CD8-positive, alpha-beta memory T cell (primary cell): ENCODE measurements around the gene GCNA. TPM values are rescaled to one million over a fixed set of nuclear protein-coding genes. Genes with fewer than 3 reads are reported as not detected.

Experiments
- CTCF ChIA-PET: fragments of 350-600 bp; sonication (Branson Sonifier 250); formaldehyde crosslinking; loops from one replicate; lab custom pipeline; 2021; ENCODE audit warnings: antibody characterized with exemption; lab: Charles Lee
- POLR2A ChIA-PET: fragments of 350-600 bp; sonication (Branson Sonifier 250); formaldehyde crosslinking; loops from one replicate; lab custom pipeline; 2021; ENCODE audit warnings: antibody characterized with exemption; lab: Charles Lee
- DNase-seq, 5 donors: peaks; one replicate each; pipeline versions ENCODE4 v3.0.0 to v3.0.0-alpha.2; 2020 to 2022; ENCODE audit warnings: mixed read lengths in 1 of 5
- H3K27ac ChIP-seq: one replicate; pipeline ENCODE4 v1.7.0; 2013; ENCODE audit warnings: low read depth, mild to moderate bottlenecking, low read length, moderate library complexity
- H3K27me3 ChIP-seq: 2 replicates; pipeline ENCODE4 v1.7.0; 2013; ENCODE audit warnings: low read length, mild to moderate bottlenecking; ENCODE audit not compliant: insufficient read depth, poor library complexity, severe bottlenecking
- H3K36me3 ChIP-seq: 2 replicates; pipeline ENCODE4 v1.7.0; 2013; ENCODE audit warnings: mild to moderate bottlenecking, low read length, moderate library complexity; ENCODE audit not compliant: insufficient read depth
- H3K4me1 ChIP-seq: 2 replicates; pipeline ENCODE4 v1.7.0; 2013; ENCODE audit warnings: mild to moderate bottlenecking, low read length, moderate library complexity; ENCODE audit not compliant: insufficient read depth
- H3K4me3 ChIP-seq: 2 replicates; pipeline ENCODE4 v1.7.0; 2013; ENCODE audit warnings: mild to moderate bottlenecking, low read length
- H3K9me3 ChIP-seq: 2 replicates; pipeline ENCODE4 v1.7.0; 2013; ENCODE audit warnings: mild to moderate bottlenecking, low read length
- H3K27ac Mint-ChIP-seq, 8 donors: one replicate each; pipeline ENCODE4 v1.8.0; 2020 to 2021; ENCODE audit warnings: mixed read lengths in 8 of 8, mild to moderate bottlenecking in 6 of 8, inconsistent platforms in 3 of 8, moderate library complexity in 3 of 8
- H3K27me3 Mint-ChIP-seq, 2 donors: one replicate each; pipeline ENCODE4 v1.8.0; 2020 to 2021; ENCODE audit warnings: mixed read lengths in 2 of 2, mild to moderate bottlenecking in 1 of 2, moderate library complexity in 1 of 2
- H3K36me3 Mint-ChIP-seq, 3 donors: one replicate each; pipeline ENCODE4 v1.8.0; 2020 to 2021; ENCODE audit warnings: mixed read lengths in 3 of 3, inconsistent platforms in 1 of 3, mild to moderate bottlenecking in 1 of 3
- H3K4me1 Mint-ChIP-seq, 3 donors: one replicate each; pipeline ENCODE4 v1.8.0; 2020 to 2021; ENCODE audit warnings: mixed read lengths in 3 of 3, inconsistent platforms in 1 of 3, mild to moderate bottlenecking in 1 of 3
- H3K4me3 Mint-ChIP-seq, 7 donors: one replicate each; pipeline ENCODE4 v1.8.0; 2020 to 2021; ENCODE audit warnings: mixed read lengths in 7 of 7, mild to moderate bottlenecking in 6 of 7, moderate library complexity in 4 of 7, inconsistent platforms in 2 of 7
- H3K9me3 Mint-ChIP-seq, 5 donors: one replicate each; pipeline ENCODE4 v1.8.0; 2020 to 2022; ENCODE audit warnings: mixed read lengths in 5 of 5, mild to moderate bottlenecking in 3 of 5, moderate library complexity in 2 of 5, inconsistent platforms in 1 of 5
- polyA plus RNA-seq: library from polyadenylated mRNA; unstranded; fragments of 300-500 nt; fragmentation: Illumina TruSeq; gene quantifications from one replicate; pipeline ENCODE4 v1.2.3, GENCODE V29; 2021
- total RNA-seq, 2 experiments: library from RNA; stranded (reverse); gene quantifications; one replicate each; pipeline ENCODE4 v1.2.3, GENCODE V29; 2021

Gene GCNA
- total and polyA plus RNA-seq, 3 experiments from 2014 or later = 0.67 to 4.2 (median 3.9) TPM

- no peaks in the 10 kb centered on the region for H3K36me3 Mint-ChIP-seq
- H3K9me3 Mint-ChIP-seq = no peaks in the 10 kb centered on the region
- POLR2A ChIA-PET = no interaction called here
- peak overlapping the region in 1 of 8 donors; percentile 92 for H3K27ac Mint-ChIP-seq
- Histone ChIP-seq H3K27ac (no peak overlapping the region), H3K4me3 (no peak overlapping the region), H3K9me3 (no peaks in the 10 kb centered on the region), H3K4me1 (peaks cover 20% of the 10 kb centered on the region), H3K27me3 (no peaks in the 10 kb centered on the region), H3K36me3 (no peaks in the 10 kb centered on the region)
- H3K4me3 Mint-ChIP-seq = no peak overlapping the region
- peaks cover 27 to 35% (median 31%) of the 10 kb centered on the region in 3 donors for H3K4me1 Mint-ChIP-seq
- H3K27me3 Mint-ChIP-seq = peaks cover 0 to 2% of the 10 kb centered on the region in 2 donors
- CTCF ChIA-PET = interaction anchor here (0.6 to 1.3 kb wide), 2 partner anchors 24 to 45 kb away, joined by 3 read pairs; no protein-coding TSS in a partner anchor
- no peak for DNase-seq
Observed at GRCh38 chrX:71627588-71628404, 49.6 kb downstream of the GCNA start.

- H3K36me3 Mint-ChIP-seq = no peaks in the 10 kb centered on the region
- no peak overlapping the region for H3K27ac Mint-ChIP-seq
- H3K9me3 Mint-ChIP-seq = no peaks in the 10 kb centered on the region
- H3K27me3 Mint-ChIP-seq = peaks cover 0 to 6% of the 10 kb centered on the region in 2 donors
- POLR2A ChIA-PET = no interaction called here
- H3K27me3 ChIP-seq = no peaks in the 10 kb centered on the region
- no peaks in the 10 kb centered on the region for H3K9me3 ChIP-seq
- H3K4me1 Mint-ChIP-seq = peaks cover 12 to 18% (median 14%) of the 10 kb centered on the region in 3 donors
- CTCF ChIA-PET = interaction anchor here (0.6 kb wide), 1 partner anchor 230 kb away, joined by 3 read pairs; no protein-coding TSS in a partner anchor
- H3K36me3 ChIP-seq = no peaks in the 10 kb centered on the region
- DNase-seq = no peak
- H3K4me3 ChIP-seq = no peak overlapping the region
- peaks cover 3% of the 10 kb centered on the region for H3K4me1 ChIP-seq
- H3K4me3 Mint-ChIP-seq = no peak overlapping the region
- H3K27ac ChIP-seq = no peak overlapping the region
Observed at GRCh38 chrX:71629467-71629866, 51.2 kb downstream of the GCNA start.

GRCh38 chrX:71632923-71633657, 54.9 kb downstream of the GCNA start:
- Mint-ChIP-seq H3K27me3 (peaks cover 0 to 6% of the 10 kb centered on the region in 2 donors), H3K9me3 (no peaks in the 10 kb centered on the region), H3K4me3 (no peak overlapping the region), H3K27ac (no peak overlapping the region), H3K4me1 (peaks cover 10 to 18% (median 10%) of the 10 kb centered on the region in 3 donors), H3K36me3 (no peaks in the 10 kb centered on the region)
- Histone ChIP-seq H3K27me3 (no peaks in the 10 kb centered on the region), H3K4me1 (peaks cover 19% of the 10 kb centered on the region), H3K27ac (no peak overlapping the region), H3K4me3 (no peak overlapping the region), H3K36me3 (no peaks in the 10 kb centered on the region), H3K9me3 (no peaks in the 10 kb centered on the region)
- ChIA-PET CTCF (interaction anchor here (1.2 kb wide), 1 partner anchor 17 kb away, joined by 3 read pairs; no protein-coding TSS in a partner anchor), POLR2A (no interaction called here)
- DNase-seq = no peak

GRCh38 chrX:71634366-71634765, 56.1 kb downstream of the GCNA start:
- H3K4me3 ChIP-seq = no peak overlapping the region
- DNase-seq = no peak
- ChIA-PET POLR2A (no interaction called here), CTCF (interaction anchor here (1.2 kb wide), 1 partner anchor 16 kb away, joined by 3 read pairs; no protein-coding TSS in a partner anchor)
- H3K36me3 ChIP-seq = no peaks in the 10 kb centered on the region
- H3K27me3 ChIP-seq = no peaks in the 10 kb centered on the region
- Mint-ChIP-seq H3K9me3 (no peaks in the 10 kb centered on the region), H3K4me1 (peaks cover 6 to 15% (median 8%) of the 10 kb centered on the region in 3 donors), H3K27me3 (peaks cover 0 to 6% of the 10 kb centered on the region in 2 donors), H3K36me3 (no peaks in the 10 kb centered on the region), H3K4me3 (no peak overlapping the region), H3K27ac (no peak overlapping the region)
- H3K27ac ChIP-seq = no peak overlapping the region
- peaks cover 30% of the 10 kb centered on the region for H3K4me1 ChIP-seq
- H3K9me3 ChIP-seq = no peaks in the 10 kb centered on the region

- Mint-ChIP-seq H3K9me3 (no peaks in the 10 kb centered on the region), H3K36me3 (no peaks in the 10 kb centered on the region), H3K27me3 (peaks cover 0 to 4% of the 10 kb centered on the region in 2 donors), H3K27ac (peak overlapping the region in 6 of 8 donors; percentile 83 to 92 (median 88)), H3K4me1 (peaks cover 4 to 15% (median 9%) of the 10 kb centered on the region in 3 donors), H3K4me3 (peak overlapping the region in 2 of 7 donors; percentile 17 to 58)
- no peak overlapping the region for H3K27ac ChIP-seq
- H3K4me1 ChIP-seq = peaks cover 39% of the 10 kb centered on the region
- no peaks in the 10 kb centered on the region for H3K9me3 ChIP-seq
- no peaks in the 10 kb centered on the region for H3K36me3 ChIP-seq
- CTCF ChIA-PET = interaction anchor here (1.0 to 1.3 kb wide), 2 partner anchors 14 to 16 kb away, joined by 3 read pairs; no protein-coding TSS in a partner anchor
- POLR2A ChIA-PET = interaction anchor here (1.1 kb wide), 1 partner anchor 19 kb away, joined by 6 read pairs; the partner anchor contains the start of gene CXCR3
- peak in 1 of 5 donors; percentile 51 for DNase-seq
- H3K4me3 ChIP-seq = no peak overlapping the region
- H3K27me3 ChIP-seq = no peaks in the 10 kb centered on the region
Observed at GRCh38 chrX:71636438-71637252, 58.4 kb downstream of the GCNA start.

GRCh38 chrX:71637253-71637618, 59.0 kb downstream of the GCNA start:
- peak overlapping the region in 6 of 8 donors; percentile 83 to 92 (median 88) for H3K27ac Mint-ChIP-seq
- H3K4me3 ChIP-seq = no peak overlapping the region
- H3K27ac ChIP-seq = no peak overlapping the region
- peaks cover 0 to 4% of the 10 kb centered on the region in 2 donors for H3K27me3 Mint-ChIP-seq
- no peaks in the 10 kb centered on the region for H3K9me3 Mint-ChIP-seq
- H3K9me3 ChIP-seq = no peaks in the 10 kb centered on the region
- no peaks in the 10 kb centered on the region for H3K27me3 ChIP-seq
- peaks cover 39% of the 10 kb centered on the region for H3K4me1 ChIP-seq
- ChIA-PET POLR2A (interaction anchor here (1.1 kb wide), 2 partner anchors 15 to 19 kb away, joined by 5 to 6 read pairs; partner anchors contain the start of gene CXCR3), CTCF (interaction anchor here (1.0 to 1.6 kb wide), 3 partner anchors 15 to 22 kb away, joined by 3 to 4 read pairs (median 3); no protein-coding TSS in a partner anchor)
- peaks cover 4 to 15% (median 9%) of the 10 kb centered on the region in 3 donors for H3K4me1 Mint-ChIP-seq
- no peaks in the 10 kb centered on the region for H3K36me3 Mint-ChIP-seq
- H3K36me3 ChIP-seq = no peaks in the 10 kb centered on the region
- no peak for DNase-seq
- peak overlapping the region in 2 of 7 donors; percentile 43 to 58 for H3K4me3 Mint-ChIP-seq

GRCh38 chrX:71637848-71638247, 59.6 kb downstream of the GCNA start:
- Histone ChIP-seq H3K27me3 (no peaks in the 10 kb centered on the region), H3K9me3 (no peaks in the 10 kb centered on the region), H3K36me3 (no peaks in the 10 kb centered on the region), H3K27ac (no peak overlapping the region), H3K4me3 (no peak overlapping the region), H3K4me1 (peaks cover 39% of the 10 kb centered on the region)
- Mint-ChIP-seq H3K9me3 (no peaks in the 10 kb centered on the region), H3K4me3 (no peak overlapping the region), H3K27me3 (peaks cover 0 to 3% of the 10 kb centered on the region in 2 donors), H3K27ac (no peak overlapping the region), H3K36me3 (no peaks in the 10 kb centered on the region), H3K4me1 (peaks cover 4 to 15% (median 15%) of the 10 kb centered on the region in 3 donors)
- ChIA-PET POLR2A (interaction anchor here (0.6 to 1.1 kb wide), 2 partner anchors 16 to 17 kb away, joined by 3 to 5 read pairs; no protein-coding TSS in a partner anchor), CTCF (interaction anchor here (1.3 to 1.6 kb wide), 2 partner anchors 17 to 22 kb away, joined by 3 to 4 read pairs; no protein-coding TSS in a partner anchor)
- no peak for DNase-seq
